NCI-H2029 (cell line): Measurements from ENCODE around the gene ECHDC3.

ENCODE experiments used
- DNase-seq: peaks from one replicate; lab custom pipeline; 2025; lab: John Stamatoyannopoulos, UW

The ECHDC3 gene

GRCh38 chr10:11782793-11783557 lies 40.8 kb downstream of the ECHDC3 start:
- no peak for DNase-seq

GRCh38 chr10:11783558-11783865 lies 41.3 kb downstream of the ECHDC3 start:
- no peak for DNase-seq

DNA sequence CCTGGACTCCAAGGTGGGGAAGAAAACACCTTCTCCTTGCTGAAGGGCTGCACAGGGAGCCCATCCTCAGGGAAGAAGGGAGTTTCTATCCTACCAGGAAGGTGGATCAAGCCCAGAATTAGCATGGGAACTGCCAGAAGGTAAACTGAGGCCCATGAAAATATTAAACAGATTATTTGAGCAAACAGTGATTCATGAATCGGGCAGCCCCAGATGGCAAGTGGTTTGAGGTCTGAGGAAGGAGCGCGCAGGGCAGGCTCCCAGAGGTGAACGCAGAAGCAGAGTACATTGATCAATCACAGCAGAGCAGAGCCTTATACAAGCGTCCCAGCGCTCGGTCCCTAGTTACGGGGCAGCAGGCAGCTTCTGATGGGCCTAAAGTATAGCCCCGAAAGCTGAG lies 45.2 kb downstream of the ECHDC3 start:
- no peak for DNase-seq

GRCh38 chr10:11787846-11788245 lies 45.7 kb downstream of the ECHDC3 start:
- no peak for DNase-seq

- DNase-seq: no peak
Observed at GRCh38 chr10:11789306-11789705, 47.1 kb downstream of the ECHDC3 start.

DNA sequence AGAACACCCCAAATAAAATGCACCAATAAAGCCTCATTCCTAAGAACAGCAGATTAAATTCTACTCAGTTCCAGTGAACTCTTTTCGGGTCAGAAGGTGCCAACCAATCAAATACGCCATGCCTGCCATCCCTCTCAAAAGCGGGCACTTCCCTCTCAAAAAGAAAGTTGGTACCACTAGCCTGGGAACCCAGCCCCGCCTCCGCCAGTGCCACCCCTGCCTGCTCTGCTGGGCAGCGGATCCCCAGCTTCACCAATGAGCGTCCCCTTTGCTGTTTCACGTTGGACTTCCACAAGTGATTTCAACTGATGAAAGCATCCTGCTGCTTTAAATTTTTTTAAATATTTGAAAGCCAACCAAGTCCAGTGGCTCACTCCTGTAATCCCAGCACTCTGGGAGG lies 47.8 kb downstream of the ECHDC3 start:
- no peak for DNase-seq

- DNase-seq: no peak
Observed at GRCh38 chr10:11793762-11794479, 51.7 kb downstream of the ECHDC3 start.

GRCh38 chr10:11794566-11794965 lies 52.4 kb downstream of the ECHDC3 start:
- DNase-seq: no peak

DNA sequence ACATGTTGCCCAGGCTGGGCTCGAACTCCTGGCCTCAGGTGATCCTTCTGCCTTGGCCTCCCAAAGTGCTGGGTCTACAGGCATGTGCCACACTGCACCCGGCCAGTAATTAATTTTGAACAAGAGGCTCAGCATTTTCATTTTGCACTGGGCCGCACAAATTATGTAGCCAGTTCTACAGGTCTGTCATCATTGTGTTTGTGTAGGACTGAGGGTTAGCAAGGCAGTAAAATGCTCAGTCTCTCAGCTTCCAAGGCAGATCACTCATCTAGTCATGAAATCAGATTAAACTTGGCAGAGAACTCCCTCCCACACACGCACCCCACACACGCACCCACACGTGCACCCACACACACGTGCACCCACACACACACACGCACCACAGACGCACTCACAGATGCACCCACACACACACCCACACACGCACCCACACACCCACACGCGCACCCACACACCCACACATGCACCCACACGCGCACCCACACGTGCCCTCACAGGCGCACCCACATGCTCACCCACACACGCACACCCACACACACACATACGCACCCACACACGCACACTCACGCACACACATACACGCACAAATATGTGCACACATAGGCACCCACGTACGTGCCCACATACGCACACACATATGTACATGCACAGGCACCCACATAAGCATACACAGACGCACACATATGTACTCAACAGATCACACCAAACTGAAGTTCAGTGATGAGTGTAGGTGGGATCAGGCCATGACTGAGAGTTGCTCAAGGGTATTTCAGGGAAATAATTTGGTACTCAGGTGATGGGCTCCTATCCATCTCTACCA lies 53.1 kb downstream of the ECHDC3 start:
- DNase-seq: no peak

DNA sequence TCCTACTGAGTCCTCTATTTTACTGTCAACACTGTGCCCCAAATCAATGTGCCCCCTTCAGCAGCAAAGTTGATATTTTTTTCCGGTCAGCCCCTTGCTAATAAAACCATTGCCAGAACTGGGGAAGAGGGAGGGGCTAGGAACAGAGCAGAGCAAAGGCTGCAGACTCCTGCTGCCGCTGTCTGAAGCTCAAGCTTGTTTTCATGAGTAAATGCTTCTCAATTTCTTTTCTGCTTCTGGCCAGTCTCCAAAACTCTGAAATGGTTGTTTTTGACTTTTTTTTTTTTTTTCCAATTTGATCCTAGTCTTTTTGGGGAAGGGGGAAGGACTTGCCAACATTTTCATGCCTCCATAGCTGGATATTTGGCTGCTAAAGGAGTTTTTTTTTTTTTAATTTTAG lies 54.3 kb downstream of the ECHDC3 start:
- DNase-seq: no peak

DNA sequence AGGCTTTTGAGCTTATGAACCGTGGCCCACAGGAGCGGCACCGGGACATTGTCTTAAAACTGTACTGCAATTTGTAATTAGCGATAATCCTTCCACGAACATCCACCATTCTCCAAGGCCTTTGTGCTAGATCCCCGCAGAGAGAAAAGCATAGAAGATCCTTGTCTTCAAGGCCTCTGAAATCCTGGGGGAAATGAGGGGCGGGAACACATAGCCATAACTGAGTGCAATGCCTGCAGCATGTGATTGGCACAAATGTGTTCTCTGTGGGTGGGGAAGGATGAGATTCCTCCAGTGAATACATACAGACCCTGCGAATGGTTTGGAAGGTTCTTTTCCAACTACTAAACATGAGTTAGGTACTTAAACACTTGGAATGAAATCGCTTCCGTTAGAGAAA lies 55.1 kb downstream of the ECHDC3 start:
- no peak for DNase-seq

DNA sequence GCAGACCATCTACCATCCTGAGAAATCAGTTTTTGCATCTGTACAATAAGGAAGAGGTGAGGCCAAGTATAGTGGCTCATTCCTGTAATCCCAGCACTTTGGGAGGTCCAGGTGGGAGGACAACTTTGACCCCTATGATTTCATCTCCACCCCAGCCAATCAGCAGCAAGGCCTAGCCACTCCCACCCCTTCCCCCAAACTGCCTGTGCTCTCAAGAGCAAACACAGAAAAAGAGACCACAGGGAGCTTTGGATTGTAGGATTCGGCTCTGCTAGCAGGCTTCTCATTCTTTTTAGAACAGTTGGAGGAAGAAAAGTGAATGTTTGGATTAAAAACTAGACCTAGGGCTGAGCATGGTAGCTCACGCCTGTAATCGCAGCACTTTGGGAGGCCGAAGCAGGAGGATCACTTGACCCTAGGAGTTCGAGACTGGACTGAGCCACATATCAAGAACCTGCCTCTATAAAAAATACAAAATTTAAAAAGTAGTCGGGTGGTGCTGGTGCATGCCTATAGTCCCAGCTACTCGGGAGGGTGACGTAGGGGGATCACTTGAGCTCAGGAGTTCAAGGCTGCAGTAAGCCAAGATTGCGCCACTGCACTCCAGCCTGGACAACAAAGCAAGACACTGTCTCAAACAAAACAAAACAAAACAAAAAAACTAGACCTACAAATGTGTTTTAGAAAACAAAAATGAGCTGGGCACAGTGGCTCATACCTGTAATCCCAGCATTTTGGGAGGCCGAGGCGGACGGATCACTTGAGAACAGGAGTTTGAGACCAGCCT lies 55.9 kb downstream of the ECHDC3 start:
- DNase-seq: no peak

DNA sequence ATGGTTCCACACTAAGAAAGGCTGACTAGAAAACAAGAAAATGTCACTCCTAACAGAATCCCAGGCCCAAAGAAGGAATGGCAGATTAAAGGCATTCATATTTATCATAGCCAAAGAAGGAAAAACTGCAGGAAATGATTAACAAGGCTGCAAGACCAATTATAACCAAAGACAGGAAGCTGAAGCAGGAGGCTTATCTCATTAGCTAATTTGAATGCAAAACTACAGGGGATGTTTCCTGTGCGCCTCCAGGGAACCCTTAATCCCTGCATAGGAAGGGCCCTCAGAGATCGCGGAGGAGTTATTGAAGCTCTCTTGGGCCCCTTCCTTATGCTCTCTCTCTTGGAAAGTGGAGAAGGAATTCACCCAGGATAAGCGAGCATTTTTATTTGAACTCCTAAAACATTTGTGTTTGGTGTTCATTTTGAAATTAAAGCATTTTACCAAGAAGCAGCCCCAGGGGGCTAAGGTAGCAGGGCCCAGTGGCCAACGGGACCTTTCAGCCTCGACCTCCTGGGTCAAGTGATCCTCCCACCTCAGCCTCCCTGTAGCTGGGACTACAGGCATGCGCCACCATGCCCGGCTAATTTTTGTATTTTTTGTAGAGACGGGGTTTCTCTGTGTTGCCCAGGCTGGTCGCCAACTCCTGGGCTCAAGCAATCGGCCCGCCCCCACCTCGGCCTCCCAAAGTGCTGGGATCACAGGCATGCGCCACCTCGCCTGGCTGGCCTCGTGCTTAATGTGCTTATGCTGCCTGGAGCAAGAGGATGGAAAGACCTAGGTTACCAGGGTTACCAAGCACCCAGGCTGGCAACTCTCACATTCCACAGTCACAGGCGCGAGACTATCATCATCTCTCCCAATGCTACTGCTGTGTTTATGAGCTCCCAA lies 56.9 kb downstream of the ECHDC3 start:
- DNase-seq: no peak

DNA sequence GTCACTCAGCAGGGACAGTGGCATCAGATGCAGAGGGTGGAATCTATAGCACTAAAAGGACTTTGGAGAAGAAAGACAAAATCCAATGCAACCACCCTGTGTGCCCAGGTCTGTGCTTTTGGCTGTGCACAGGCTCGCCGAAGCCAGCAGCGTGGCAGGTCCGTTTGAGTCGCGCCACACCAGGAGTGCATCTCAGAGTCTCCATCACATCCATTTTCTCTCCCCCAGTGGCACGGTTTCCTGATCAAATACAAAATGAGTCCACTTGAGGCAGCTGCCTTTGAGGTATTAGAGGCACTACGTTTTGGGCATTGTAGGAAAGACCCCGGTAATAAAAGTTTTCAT lies 57.5 kb downstream of the ECHDC3 start:
- DNase-seq: no peak

DNA sequence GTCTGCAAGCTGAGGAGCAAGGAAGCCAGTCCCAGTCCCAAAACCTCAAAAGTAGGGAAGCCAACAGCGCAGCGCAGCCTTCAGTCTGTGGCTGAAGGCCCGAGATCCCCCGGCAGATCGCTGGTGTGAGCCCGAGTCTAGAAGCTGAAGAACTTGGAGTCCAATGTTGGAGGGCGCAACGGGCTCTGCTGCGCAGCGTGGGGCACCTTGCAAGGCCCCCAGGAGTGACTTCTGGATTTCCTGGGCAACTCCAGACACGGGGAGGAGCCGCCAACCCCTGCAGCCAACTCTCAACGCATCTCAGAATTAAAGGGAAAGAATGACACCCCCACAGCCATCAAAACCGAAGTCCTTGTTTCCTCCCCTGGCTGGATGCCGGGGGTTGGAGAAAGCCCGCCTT lies 62.2 kb downstream of the ECHDC3 start:
- DNase-seq: no peak

- DNase-seq: no peak
Observed at GRCh38 chr10:11805792-11806191, 63.6 kb downstream of the ECHDC3 start.

DNA sequence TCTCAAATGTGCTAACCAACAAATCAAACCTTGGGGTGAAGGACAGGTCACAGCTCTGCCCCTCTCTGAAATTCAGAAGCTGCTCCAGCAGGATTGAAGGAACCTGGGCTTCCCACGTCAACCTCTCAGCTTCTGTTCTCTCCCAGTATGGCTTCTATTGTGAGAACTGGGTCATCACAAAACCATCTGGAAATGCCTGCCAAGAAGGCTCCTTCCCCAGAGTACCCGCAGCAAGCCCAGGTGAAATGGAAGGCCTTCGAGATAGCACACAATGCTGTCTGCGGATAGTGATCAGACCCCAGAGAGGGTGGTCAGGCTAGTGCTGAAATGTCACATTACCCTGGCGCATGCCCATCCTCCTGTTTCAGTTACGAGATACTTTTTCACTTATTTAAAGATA lies 64.5 kb downstream of the ECHDC3 start:
- DNase-seq: no peak

DNA sequence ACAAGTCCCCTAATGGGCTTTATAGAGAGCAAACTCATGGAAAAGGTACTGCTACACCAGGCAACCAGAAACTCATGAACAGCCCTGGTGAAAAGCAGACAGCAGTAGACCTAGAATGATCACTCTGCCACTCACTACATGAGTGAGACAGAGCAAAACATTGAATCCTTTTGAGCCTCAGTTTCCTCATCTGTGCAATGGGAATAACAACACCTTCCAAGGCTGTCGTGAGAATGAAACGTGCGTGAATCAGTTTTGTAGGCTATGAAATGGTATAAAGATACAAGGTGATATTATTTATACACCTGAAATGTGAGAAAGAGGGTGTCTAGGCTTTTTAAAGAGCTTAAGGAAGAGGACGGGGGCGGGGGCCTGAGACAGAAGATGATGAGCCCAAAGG lies 66.6 kb downstream of the ECHDC3 start:
- no peak for DNase-seq

DNA sequence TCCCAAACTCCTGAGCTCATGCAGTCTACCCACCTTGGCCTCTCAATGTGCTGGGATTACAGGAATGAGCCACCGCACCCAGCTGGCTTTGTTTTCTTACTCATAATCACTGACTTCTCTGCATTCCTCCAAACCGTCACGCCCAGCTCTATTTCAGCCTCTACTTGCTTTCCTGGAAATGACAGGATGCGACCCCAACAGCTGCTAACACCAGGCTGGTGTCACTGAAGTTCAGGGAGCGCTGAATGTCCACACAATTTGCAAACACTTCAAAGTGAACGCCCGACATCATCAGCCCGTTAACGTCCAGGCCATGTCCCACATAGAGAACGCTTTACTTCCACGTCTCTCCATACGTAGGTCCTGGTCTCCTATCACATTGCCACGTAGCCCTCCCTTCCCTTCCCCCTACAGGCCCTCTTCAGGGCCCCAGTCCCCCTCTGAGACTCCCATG lies 68.2 kb downstream of the ECHDC3 start:
- no peak for DNase-seq

GRCh38 chr10:11810973-11811372 lies 68.8 kb downstream of the ECHDC3 start:
- no peak for DNase-seq

- DNase-seq: no peak
Observed at GRCh38 chr10:11813177-11813576, 71.0 kb downstream of the ECHDC3 start.
